HCT116 (cell line): Measurements from ENCODE around the gene RBBP8NL. TPM values are rescaled to one million over a fixed set of nuclear protein-coding genes. Genes with fewer than 3 reads are reported as not detected.

Experiments used
- ATAC-seq: fragments of 200-7000 bp; cut with Tn5 transposase; 2 replicates; pipeline ENCODE4 v1.9.1; 2020; ENCODE audit warnings: mild to moderate bottlenecking, moderate library complexity
- BruUV-seq: library from RNA; stranded (reverse); fragments of 400-500 nt; replicated peaks from 2 replicates; lab custom pipeline; 2021; lab: Mats Ljungman, UMichigan
- CTCF ChIA-PET: fragments of 300-600 bp; sonication (Branson Sonifier 250); formaldehyde crosslinking; loops from one replicate; lab custom pipeline; 2021; ENCODE audit warnings: antibody characterized with exemption; lab: Charles Lee
- POLR2A ChIA-PET: fragments of 300-600, 350-600 bp; sonication (Branson Sonifier 250); formaldehyde crosslinking; loops from one replicate; lab custom pipeline; 2021; ENCODE audit warnings: antibody characterized with exemption; lab: Charles Lee
- RAD21 ChIA-PET, 2 experiments: fragments of 300-600 bp; sonication (Branson Sonifier 250); formaldehyde crosslinking; loops; one replicate each; lab custom pipeline; 2023; ENCODE audit warnings: low total read pairs in 2 of 2; ENCODE audit not compliant: uncharacterized antibody in 2 of 2, unreplicated experiment in 2 of 2, low non-redundant PET in 1 of 2; lab: Charles Lee
- DNase-seq: peaks from one replicate; pipeline ENCODE4 v3.0.0-alpha.2; 2010; ENCODE audit warnings: low read depth, low spot score
- H2AFZ ChIP-seq: fragments of 200-600 bp; shearing (Covaris generic), sonication (generic); 2 replicates; pipeline ENCODE4 v1.6.1; 2017; ENCODE audit warnings: low read depth, mixed run types, mixed read lengths, antibody characterized with exemption, low read length; ENCODE audit not compliant: poor library complexity, severe bottlenecking
- H3K27ac ChIP-seq: 2 replicates; pipeline ENCODE4 v1.5.1; 2012; ENCODE audit warnings: low read depth, low read length
- H3K27me3 ChIP-seq: fragments of 200-600 bp; sonication (generic); 2 replicates; pipeline ENCODE4 v1.6.1; 2016; ENCODE audit warnings: mixed run types, low read length, mixed read lengths; ENCODE audit not compliant: insufficient read depth
- H3K36me3 ChIP-seq, 2 experiments: fragments of 200-500 bp in 1 of 2; fragments of 200-600 bp in 1 of 2; sonication (Bioruptor generic) in 1 of 2; sonication (generic) in 1 of 2; 2 replicates each; pipeline versions ENCODE4 v1.5.1 to v1.6.1; 2014 to 2016; ENCODE audit warnings: low read length in 2 of 2, inconsistent platforms in 1 of 2, mixed read lengths in 1 of 2, mixed run types in 1 of 2; ENCODE audit not compliant: insufficient read depth in 2 of 2, control insufficient read depth in 1 of 2
- H3K4me1 ChIP-seq, 2 experiments: fragments of 200-600 bp in 1 of 2; sonication (generic) in 1 of 2; 2 replicates each; pipeline versions ENCODE4 v1.5.1 to v1.6.1; 2012 to 2017; ENCODE audit warnings: low read length in 2 of 2, inconsistent platforms in 1 of 2, mild to moderate bottlenecking in 1 of 2, mixed read lengths in 1 of 2, mixed run types in 1 of 2, moderate library complexity in 1 of 2; ENCODE audit not compliant: insufficient read depth in 2 of 2, control insufficient read depth in 1 of 2
- H3K4me2 ChIP-seq: fragments of 200-600 bp; sonication (generic); 2 replicates; pipeline ENCODE4 v1.6.1; 2017; ENCODE audit warnings: mixed run types, low read length, mixed read lengths
- H3K4me3 ChIP-seq, 2 experiments: fragments of 200-600 bp in 1 of 2; sonication (generic) in 1 of 2; replicated peaks in 1 of 2; 2 replicates each; pipeline ENCODE4 v1.5.1; 2011 to 2016; ENCODE audit warnings: low read length in 2 of 2, control low read depth in 1 of 2, low read depth in 1 of 2, mild to moderate bottlenecking in 1 of 2, mixed read lengths in 1 of 2, mixed run types in 1 of 2
- H3K79me2 ChIP-seq: fragments of 200-600 bp; sonication (generic); 2 replicates; pipeline ENCODE4 v1.6.1; 2017; ENCODE audit warnings: mild to moderate bottlenecking, mixed run types, low read length, moderate library complexity, mixed read lengths; ENCODE audit not compliant: insufficient read depth
- H3K9ac ChIP-seq: fragments of 200-600 bp; sonication (generic); 2 replicates; pipeline ENCODE4 v1.6.1; 2016; ENCODE audit warnings: low read length, mixed read lengths
- H3K9me2 ChIP-seq: fragments of 200-600 bp; sonication (generic), shearing (Covaris generic); 2 replicates; pipeline ENCODE4 v1.6.1; 2017; ENCODE audit warnings: mixed run types, mild to moderate bottlenecking, moderate library complexity; ENCODE audit not compliant: insufficient read depth
- H3K9me3 ChIP-seq, 2 experiments: fragments of 200-500 bp in 1 of 2; fragments of 200-600 bp in 1 of 2; sonication (Bioruptor generic) in 1 of 2; sonication (generic) in 1 of 2; 2 replicates each; pipeline ENCODE4 v1.6.1; 2014 to 2017; ENCODE audit warnings: low read length in 2 of 2, mixed read lengths in 2 of 2, inconsistent platforms in 1 of 2, low read depth in 1 of 2, mild to moderate bottlenecking in 1 of 2, mixed run types in 1 of 2, moderate library complexity in 1 of 2; ENCODE audit not compliant: control insufficient read depth in 1 of 2, insufficient read depth in 1 of 2
- H4K20me1 ChIP-seq: fragments of 200-600 bp; sonication (generic), shearing (Covaris generic); 2 replicates; pipeline ENCODE4 v1.6.1; 2017; ENCODE audit warnings: mixed run types, mild to moderate bottlenecking, moderate library complexity; ENCODE audit not compliant: insufficient read depth
- CBX3 ChIP-seq: IDR thresholded peaks from 2 replicates; pipeline ENCODE4 v1.6.1; 2012; ENCODE audit warnings: low read depth
- CEBPB ChIP-seq: IDR thresholded peaks from 2 replicates; pipeline ENCODE4 v1.6.1; 2012; ENCODE audit warnings: low read depth
- EGR1 ChIP-seq: IDR thresholded peaks from 2 replicates; pipeline ENCODE4 v1.6.1; 2012; ENCODE audit warnings: low read depth
- ELF1 ChIP-seq: IDR thresholded peaks from 2 replicates; pipeline ENCODE4 v1.6.1; 2012; ENCODE audit warnings: low read depth, borderline replicate concordance
- POLR2A ChIP-seq: IDR thresholded peaks from 2 replicates; pipeline ENCODE4 v1.7.0; 2011; ENCODE audit warnings: borderline replicate concordance; ENCODE audit not compliant: insufficient read depth, insufficient read length; ENCODE audit errors: extremely low read depth
- SIN3A ChIP-seq: IDR thresholded peaks from 2 replicates; pipeline ENCODE4 v1.6.1; 2012; ENCODE audit warnings: low read depth
- SP1 ChIP-seq: IDR thresholded peaks from 2 replicates; pipeline ENCODE4 v1.6.1; 2012; ENCODE audit warnings: low read depth
- SRF ChIP-seq: IDR thresholded peaks from 2 replicates; pipeline ENCODE4 v1.6.1; 2012; ENCODE audit warnings: low read depth
- TCF7L2 ChIP-seq: IDR thresholded peaks from 2 replicates; pipeline ENCODE4 v1.7.0; 2011; ENCODE audit warnings: borderline replicate concordance, inconsistent platforms; ENCODE audit not compliant: insufficient read depth, insufficient read length; ENCODE audit errors: extremely low read depth
- YY1 ChIP-seq: IDR thresholded peaks from 2 replicates; pipeline ENCODE4 v1.6.1; 2011; ENCODE audit warnings: low read length, low read depth, moderate library complexity, mild to moderate bottlenecking; ENCODE audit not compliant: insufficient replicate concordance; ENCODE audit errors: extremely low read depth
- intact Hi-C: fragments of 100-400 bp; cut with micrococcal nuclease; formaldehyde crosslinking; loops from 2 replicates; pipeline ENCODE4 v1.10.0; 2022
- total RNA-seq: library from RNA; stranded (reverse); gene quantifications from one replicate; pipeline ENCODE4 v1.2.1, GENCODE V29; 2021; ENCODE audit not compliant: unreplicated experiment
- TF ChIP-seq, protein P1 (sequence below), 3 experiments: fragments of 200-600 bp in 1 of 3; sonication (generic) in 1 of 3; IDR thresholded peaks in 2 of 3; conservative IDR thresholded peaks in 1 of 3; 2 replicates each; pipeline ENCODE4 v1.5.1; 2012 to 2017; ENCODE audit warnings: low read depth in 2 of 3, low read length in 2 of 3, antibody characterized with exemption in 1 of 3, borderline replicate concordance in 1 of 3, control low read depth in 1 of 3, mild to moderate bottlenecking in 1 of 3, mixed read lengths in 1 of 3, mixed run types in 1 of 3, moderate library complexity in 1 of 3; ENCODE audit not compliant: insufficient read depth in 1 of 3
- TF ChIP-seq, protein P2 (sequence below): IDR thresholded peaks from 2 replicates; pipeline ENCODE4 v1.6.1; 2012

Gene RBBP8NL
- total RNA-seq, 1 experiment from 2014 or later = 0.59 TPM

GRCh38 chr20:62428002-62428372 lies 648 bp upstream of the RBBP8NL start:
- peak; percentile 31 for ATAC-seq
- no peak for DNase-seq
- peak overlapping the region; percentile 80 for H3K27ac ChIP-seq
- no peaks in the 10 kb centered on the region for H3K27me3 ChIP-seq
- H4K20me1 ChIP-seq = no peaks in the 10 kb centered on the region
- H3K79me2 ChIP-seq = no peaks in the 10 kb centered on the region
- no peaks in the 10 kb centered on the region for H3K9me3 ChIP-seq
- H3K4me1 ChIP-seq = peaks cover 29 to 39% of the 10 kb centered on the region in 2 experiments
- TF ChIP-seq TCF7L2 (no peak), SRF (no peak), ELF1 (no peak), YY1 (no peak), CBX3 (no peak), POLR2A (no peak), SP1 (no peak), CEBPB (no peak), EGR1 (no peak), SIN3A (no peak)
- TF ChIP-seq, protein P1, sequence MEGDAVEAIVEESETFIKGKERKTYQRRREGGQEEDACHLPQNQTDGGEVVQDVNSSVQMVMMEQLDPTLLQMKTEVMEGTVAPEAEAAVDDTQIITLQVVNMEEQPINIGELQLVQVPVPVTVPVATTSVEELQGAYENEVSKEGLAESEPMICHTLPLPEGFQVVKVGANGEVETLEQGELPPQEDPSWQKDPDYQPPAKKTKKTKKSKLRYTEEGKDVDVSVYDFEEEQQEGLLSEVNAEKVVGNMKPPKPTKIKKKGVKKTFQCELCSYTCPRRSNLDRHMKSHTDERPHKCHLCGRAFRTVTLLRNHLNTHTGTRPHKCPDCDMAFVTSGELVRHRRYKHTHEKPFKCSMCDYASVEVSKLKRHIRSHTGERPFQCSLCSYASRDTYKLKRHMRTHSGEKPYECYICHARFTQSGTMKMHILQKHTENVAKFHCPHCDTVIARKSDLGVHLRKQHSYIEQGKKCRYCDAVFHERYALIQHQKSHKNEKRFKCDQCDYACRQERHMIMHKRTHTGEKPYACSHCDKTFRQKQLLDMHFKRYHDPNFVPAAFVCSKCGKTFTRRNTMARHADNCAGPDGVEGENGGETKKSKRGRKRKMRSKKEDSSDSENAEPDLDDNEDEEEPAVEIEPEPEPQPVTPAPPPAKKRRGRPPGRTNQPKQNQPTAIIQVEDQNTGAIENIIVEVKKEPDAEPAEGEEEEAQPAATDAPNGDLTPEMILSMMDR (IDR thresholded peaks at IDR 0.05 in 2 of 3, conservative IDR thresholded peaks at IDR 0.05 in 1 of 3; ENCODE audit: borderline replicate concordance in 1 of 3, insufficient read depth in 1 of 3, low read depth in 2 of 3, low read length in 2 of 3) = no peak
- TF ChIP-seq, protein P2, sequence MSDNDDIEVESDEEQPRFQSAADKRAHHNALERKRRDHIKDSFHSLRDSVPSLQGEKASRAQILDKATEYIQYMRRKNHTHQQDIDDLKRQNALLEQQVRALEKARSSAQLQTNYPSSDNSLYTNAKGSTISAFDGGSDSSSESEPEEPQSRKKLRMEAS = no peak
- peak overlapping the region in 1 of 2 experiments; percentile 40; a peak in 1 of 4 replicates for H3K4me3 ChIP-seq
- RAD21 ChIA-PET = interaction anchor here in 1 of 2 experiments (1.5 kb wide), 1 partner anchor 17 kb away, joined by 3 read pairs; no protein-coding TSS in a partner anchor
- no peaks in the 10 kb centered on the region for H3K9me2 ChIP-seq
- H3K36me3 ChIP-seq = no peaks in the 10 kb centered on the region
- H3K9ac ChIP-seq = no peak overlapping the region
- H2AFZ ChIP-seq = no peak overlapping the region
- intact Hi-C loops = no loop called here
- BruUV-seq = no TSS peak
- POLR2A ChIA-PET = no interaction called here
- peak overlapping the region; percentile 77 for H3K4me2 ChIP-seq
- CTCF ChIA-PET = interaction anchor here (1.0 kb wide), 1 partner anchor 189 kb away, joined by 4 read pairs; no protein-coding TSS in a partner anchor
